Activated CD8-positive, alpha-beta memory T cell treated with anti-CD3 and anti-CD28 coated beads, Interleukin-2, amount 50 U/mL, for 48 hours (primary cell): ENCODE results near the gene KLRC3.
"Not testable (repeated sequence)": the region's sequence is repeated elsewhere in the genome, so short reads cannot be mapped to it uniquely, and the experiment has no call there.

Experiments
- DNase-seq: peaks from one replicate; pipeline ENCODE4 v3.0.0-alpha.2; 2020

The KLRC3 gene

GRCh38 chr12:10420334-10420733 lies at the start of gene KLRC3:
TSS of gene KLRC3 (minus strand) at chr12:10420595. CDS start at chr12:10420550, 45 bp downstream.
- DNase-seq: not testable (repeated sequence)

GRCh38 chr12:10469701-10470100 lies 49.3 kb upstream of the KLRC3 start:
- no peak for DNase-seq

GRCh38 chr12:10466311-10466710 lies 45.9 kb upstream of the KLRC3 start:
- no peak for DNase-seq

- DNase-seq: no peak
Measured at GRCh38 chr12:10457760-10458159, 37.4 kb upstream of the KLRC3 start.

GRCh38 chr12:10456856-10457255 lies 36.5 kb upstream of the KLRC3 start:
- DNase-seq: no peak

- DNase-seq: no peak
Measured at GRCh38 chr12:10455766-10456165, 35.4 kb upstream of the KLRC3 start.

- peak; percentile 45 for DNase-seq
Measured at GRCh38 chr12:10454531-10454930, 34.1 kb upstream of the KLRC3 start.

GRCh38 chr12:10453156-10453555 lies 32.8 kb upstream of the KLRC3 start, which contains the start of gene KLRC1:
TSS of gene KLRC1 (minus strand) at chr12:10453377. CDS start at chr12:10451156, 2,221 bp downstream.
- DNase-seq: no peak

- no peak for DNase-seq
Measured at GRCh38 chr12:10448236-10448635, 27.8 kb upstream of the KLRC3 start.

GRCh38 chr12:10446052-10446451 lies 25.7 kb upstream of the KLRC3 start:
- not testable (repeated sequence) for DNase-seq

GRCh38 chr12:10441144-10441543 lies 20.7 kb upstream of the KLRC3 start:
- not testable (repeated sequence) for DNase-seq

GRCh38 chr12:10439608-10440274 lies 19.3 kb upstream of the KLRC3 start:
- DNase-seq: not testable (repeated sequence)

GRCh38 chr12:10437601-10438000 lies 17.2 kb upstream of the KLRC3 start:
- not testable (repeated sequence) for DNase-seq

- DNase-seq: not testable (repeated sequence)
Measured at GRCh38 chr12:10435816-10436215, 15.4 kb upstream of the KLRC3 start, which contains the start of gene KLRC2. TSS of gene KLRC2 (minus strand) at chr12:10436010. CDS start at chr12:10435986, 24 bp downstream.

GRCh38 chr12:10430623-10431022 lies 10.2 kb upstream of the KLRC3 start:
- DNase-seq: not testable (repeated sequence)

GRCh38 chr12:10425938-10426337 lies 5.5 kb upstream of the KLRC3 start:
- DNase-seq: not testable (repeated sequence)

- not testable (repeated sequence) for DNase-seq
Measured at GRCh38 chr12:10424260-10424899, 4.0 kb upstream of the KLRC3 start.

GRCh38 chr12:10422159-10422558 lies 1.8 kb upstream of the KLRC3 start:
- not testable (repeated sequence) for DNase-seq

GRCh38 chr12:10409392-10409791 lies 11.0 kb downstream of the KLRC3 start, which contains the start of gene KLRC4:
TSS of gene KLRC4 (minus strand) at chr12:10409757. CDS start at chr12:10409575, 182 bp downstream.
- no peak for DNase-seq

GRCh38 chr12:10408842-10409241 lies 11.6 kb downstream of the KLRC3 start:
- DNase-seq: no peak

GRCh38 chr12:10406725-10407124 lies 13.7 kb downstream of the KLRC3 start:
- DNase-seq: peak; percentile 52

GRCh38 chr12:10405294-10405693 lies 15.1 kb downstream of the KLRC3 start:
- DNase-seq: no peak

- no peak for DNase-seq
Measured at GRCh38 chr12:10404798-10405197, 15.6 kb downstream of the KLRC3 start.

- no peak for DNase-seq
Measured at GRCh38 chr12:10400829-10401228, 19.6 kb downstream of the KLRC3 start.
